ENCODE data around the gene RNASE1. TPM values are rescaled to one million over a fixed set of nuclear protein-coding genes. Genes with fewer than 3 reads are reported as not detected.

Gene RNASE1
- total and polyA plus RNA-seq, 2 donors (not counting 1 experiment from before 2014, with no cell fraction given): 0.25 to 0.81 TPM

Other genes with a start within 250 kb of the RNASE1 start
- gene RNASE9, start 241.8 kb downstream of the RNASE1 start, total RNA-seq: not detected in 2 replicates
- gene RNASE9, start 241.8 kb downstream of the RNASE1 start, polyA plus RNA-seq: not detected in 2 replicates
- gene RNASE11, start 214.8 kb downstream of the RNASE1 start, total RNA-seq: not detected in 2 replicates
- not detected in 2 replicates for gene RNASE11, start 214.8 kb downstream of the RNASE1 start, polyA plus RNA-seq
- not detected in 2 replicates for gene RNASE12, start 211.5 kb downstream of the RNASE1 start, total RNA-seq
- not detected in 2 replicates for gene RNASE12, start 211.5 kb downstream of the RNASE1 start, polyA plus RNA-seq
- gene OR6S1, start 161.2 kb downstream of the RNASE1 start, total RNA-seq: not detected in 2 replicates
- 0.14 and 0.16 TPM in 2 replicates for gene OR6S1, start 161.2 kb downstream of the RNASE1 start, polyA plus RNA-seq
- gene RNASE4, start 118.3 kb downstream of the RNASE1 start, total RNA-seq: 0.49 and 1.8 TPM in 2 replicates
- gene RNASE4, start 118.3 kb downstream of the RNASE1 start, polyA plus RNA-seq: 1.2 and 1.8 TPM in 2 replicates
- 1.7 and 2.3 TPM in 2 replicates for gene ANG, start 114.1 kb downstream of the RNASE1 start, total RNA-seq
- 0.82 and 2.0 TPM in 2 replicates for gene ANG, start 114.1 kb downstream of the RNASE1 start, polyA plus RNA-seq
- not detected in 2 replicates for gene EDDM3A, start 57.0 kb downstream of the RNASE1 start, total RNA-seq
- 0.26 TPM in 1 of 2 replicates, not detected in the other for gene EDDM3A, start 57.0 kb downstream of the RNASE1 start, polyA plus RNA-seq
- not detected in 2 replicates for gene EDDM3B, start 34.4 kb downstream of the RNASE1 start, total RNA-seq
- not detected in 2 replicates for gene EDDM3B, start 34.4 kb downstream of the RNASE1 start, polyA plus RNA-seq
- gene RNASE6, start 21.6 kb downstream of the RNASE1 start, total RNA-seq: 53.2 and 60.2 TPM in 2 replicates
- gene RNASE6, start 21.6 kb downstream of the RNASE1 start, polyA plus RNA-seq: 37.2 and 56.6 TPM in 2 replicates
- not detected in 2 replicates for gene RNASE3, start 88.5 kb upstream of the RNASE1 start, total RNA-seq
- gene RNASE3, start 88.5 kb upstream of the RNASE1 start, polyA plus RNA-seq: not detected in 2 replicates
- gene RNASE2, start 152.6 kb upstream of the RNASE1 start, total RNA-seq: not detected in 2 replicates
- 0.54 TPM in 1 of 2 replicates, not detected in the other for gene RNASE2, start 152.6 kb upstream of the RNASE1 start, polyA plus RNA-seq
- gene METTL17, start 187.1 kb upstream of the RNASE1 start, total RNA-seq: 116 and 118 TPM in 2 replicates
- 184 and 201 TPM in 2 replicates for gene METTL17, start 187.1 kb upstream of the RNASE1 start, polyA plus RNA-seq
- 0.25 and 0.51 TPM in 2 replicates for gene SLC39A2, start 196.4 kb upstream of the RNASE1 start, total RNA-seq
- 0.07 and 0.20 TPM in 2 replicates for gene SLC39A2, start 196.4 kb upstream of the RNASE1 start, polyA plus RNA-seq
- gene NDRG2, start 222.2 kb upstream of the RNASE1 start, total RNA-seq: 9.5 and 10.2 TPM in 2 replicates
- gene NDRG2, start 222.2 kb upstream of the RNASE1 start, polyA plus RNA-seq: 9.8 and 11.8 TPM in 2 replicates
- gene TPPP2, start 227.4 kb upstream of the RNASE1 start, total RNA-seq: not detected in 2 replicates
- gene TPPP2, start 227.4 kb upstream of the RNASE1 start, polyA plus RNA-seq: not detected in 2 replicates
- gene RNASE13, start 232.0 kb upstream of the RNASE1 start, total RNA-seq: not detected in 2 replicates
- not detected in 2 replicates for gene RNASE13, start 232.0 kb upstream of the RNASE1 start, polyA plus RNA-seq
- not detected in 2 replicates for gene RNASE7, start 239.5 kb upstream of the RNASE1 start, total RNA-seq
- not detected in 2 replicates for gene RNASE7, start 239.5 kb upstream of the RNASE1 start, polyA plus RNA-seq

Data from B cell (primary cell).